Heart right ventricle (tissue), 16 donors: ENCODE measurements around the gene C11orf52. TPM values are rescaled to one million over a fixed set of nuclear protein-coding genes. Genes with fewer than 3 reads are reported as not detected.
"Not testable (repeated sequence)": the region's sequence is repeated elsewhere in the genome, so short reads cannot be mapped to it uniquely, and the experiment has no call there.

ENCODE experiments used
- ATAC-seq, 8 donors: fragments of 200-7000 bp; cut with Tn5 transposase; one replicate each; pipeline ENCODE4 v1.9.1; 2020; ENCODE audit warnings: mild to moderate bottlenecking in 8 of 8, moderate library complexity in 8 of 8, moderate number of reproducible peaks in 1 of 8
- DNase-seq, 2 donors: peaks; one replicate each; pipeline ENCODE4 v3.0.0-alpha.2; 2020
- H3K27ac ChIP-seq, 10 donors: fragments of 200-600 bp; sonication (generic) in 2 of 10; one replicate each; pipeline versions ENCODE4 v1.5.0 to v1.8.0; 2020 to 2022; ENCODE audit warnings: mild to moderate bottlenecking in 3 of 10
- H3K27me3 ChIP-seq, 7 donors: fragments of 200-600 bp; one replicate each; pipeline ENCODE4 v1.8.0; 2021 to 2022; ENCODE audit warnings: mild to moderate bottlenecking in 2 of 7
- H3K36me3 ChIP-seq, 9 donors: fragments of 200-600 bp; sonication (generic) in 1 of 9; one replicate each; pipeline versions ENCODE4 v1.5.0 to v1.8.0; 2020 to 2022; ENCODE audit warnings: mild to moderate bottlenecking in 2 of 9
- H3K4me1 ChIP-seq, 9 donors: fragments of 200-600 bp; sonication (generic) in 1 of 9; one replicate each; pipeline versions ENCODE4 v1.5.0 to v1.8.0; 2020 to 2022; ENCODE audit warnings: mild to moderate bottlenecking in 4 of 9
- H3K4me3 ChIP-seq, 10 donors: fragments of 200-600 bp; sonication (generic) in 2 of 10; one replicate each; pipeline versions ENCODE4 v1.5.0 to v1.8.0; 2020 to 2022; ENCODE audit warnings: mild to moderate bottlenecking in 7 of 10, moderate library complexity in 2 of 10
- H3K9me3 ChIP-seq, 11 donors: fragments of 200-600 bp in 10 of 11; sonication (generic) in 2 of 11; one replicate each; pipeline versions ENCODE4 v1.5.0 to v1.8.0; 2013 to 2022; ENCODE audit warnings: mild to moderate bottlenecking in 2 of 11, control low read depth in 1 of 11, moderate library complexity in 1 of 11
- CTCF ChIP-seq, 9 donors: fragments of 200-600 bp; sonication (generic) in 2 of 9; IDR thresholded peaks; one replicate each; pipeline versions ENCODE4 v1.5.0 to v1.8.0; 2021 to 2022; ENCODE audit warnings: antibody characterized with exemption in 9 of 9, mild to moderate bottlenecking in 5 of 9, moderate library complexity in 1 of 9
- WGBS, 2 donors: extraction: QIAGEN DNeasy Blood & Tissue Kit; methylation state at CpG; one replicate each; pipeline ENCODE4 v1.1.7; 2013; ENCODE audit warnings: inconsistent platforms in 1 of 2; 5-methylcytosine and 5-hydroxymethylcytosine counted together
- intact Hi-C, 10 donors: fragments of 100-400 bp; cut with DNase I; formaldehyde crosslinking; loops; one replicate each; pipeline versions ENCODE4 v1.11.1 to v1.14.2; 2022
- polyA plus RNA-seq, 2 donors: library from polyadenylated mRNA; stranded (reverse); fragments of 200-250 nt; gene quantifications; one replicate each; pipeline ENCODE4 v1.2.3, GENCODE V29; 2013
- total RNA-seq, 10 donors: library from RNA; stranded (reverse); fragmentation: NEBNext Ultra II Directional in 3 of 10; extraction: Animal tissue kit (Norgen Biotek cat#: 25700) in 3 of 10; gene quantifications; one replicate each; pipeline versions ENCODE4 v1.2.1 to v1.2.4, GENCODE V29; 2021 to 2023
- donor health status: Arrhythmogenic right ventricular cardiomyopathy.
- donor health status: ischemic (EF 13 %, LVEDD 7.1; RV severe dilation, severe dysfunction).
- donor health status: healthy with polysubstance abuse.
- donor health status: DM: no; HTN: yes; CAD: no.
- donor health status: DM: no; HTN: no; CAD: no.
- donor health status: ischemic (EF 25% LVEDD 6.9; RV normal size, moderate dysfunction).
- donor health status: ischemic (EF 25% LVEDD 5.7; RV mildly dilated, moderate dysfunction).
- donor health status: healthy.
- donor health status: DM: yes; HTN: yes; CAD: no.
- donor health status: Ischemic cardiomyopathy.
- donor health status: ischemic (EF 35%, LVEDD 5.7; RV mildly dilated, moderate dysfunction).
- donor health status: nonischemic (EF 11% LVEDD 7.7; RV severe dilation, severe dysfunction).
- donor health status: DM: yes; HTN: yes; CAD: no.
- donor health status: PGD.
- donor health status: ischemic (EF 29% LVEDD 5.4; RV normal size, mild dysfunction).
- donor health status: nonischemic (EF 23%, LVEDD 6.1; RV moderate dilation, normal function).

C11orf52 gene
- total and polyA plus RNA-seq, 12 donors, result 0.48 to 4.1 (median 2.1) TPM

- Histone ChIP-seq H3K4me3 (no peak overlapping the region), H3K27me3 (no peaks in the 10 kb centered on the region), H3K27ac (no peak overlapping the region), H3K36me3 (no peaks in the 10 kb centered on the region), H3K9me3 (no peaks in the 10 kb centered on the region), H3K4me1 (peaks cover 2 to 40% (median 22%) of the 10 kb centered on the region in 9 donors)
- no peak for ATAC-seq
- no peak for TF ChIP-seq CTCF (IDR thresholded peaks at IDR 0.05)
- DNase-seq, result no peak
- 72 to 88% methylated on average over 2 of the region's 2 CpGs for WGBS, 2 donors
- intact Hi-C loops, result loop anchor here in 8 of 10 donors (2.0 to 10.0 kb wide), 6 partner anchors 45 to 152 kb away; partner anchors contain the start of genes SDHD (in 2 of the 8) and TIMM8B (in 2 of the 8)
Measured at GRCh38 chr11:111932611-111932950, 13.9 kb downstream of the C11orf52 start.

- not testable (repeated sequence) for H3K27ac ChIP-seq, ATAC-seq, DNase-seq, H3K36me3 ChIP-seq, H3K27me3 ChIP-seq, H3K4me3 ChIP-seq, H3K9me3 ChIP-seq
- peaks cover 2 to 45% (median 27%) of the 10 kb centered on the region in 9 donors for H3K4me1 ChIP-seq
- intact Hi-C loops, result loop anchor here in 8 of 10 donors (2.0 to 10.0 kb wide), 6 partner anchors 44 to 152 kb away; partner anchors contain the start of genes SDHD (in 2 of the 8) and TIMM8B (in 2 of the 8)
- WGBS, 2 donors, result 93 to 96% methylated on average over 14 of the region's 14 CpGs
Measured at GRCh38 chr11:111933176-111933575, 14.5 kb downstream of the C11orf52 start.

GRCh38 chr11:111933872-111934271, 15.2 kb downstream of the C11orf52 start:
- DNase-seq (no peak), ATAC-seq (no peak)
- intact Hi-C loops, result loop anchor here in 8 of 10 donors (2.0 to 10.0 kb wide), 6 partner anchors 43 to 151 kb away; partner anchors contain the start of genes SDHD (in 2 of the 8) and TIMM8B (in 2 of the 8)
- Histone ChIP-seq H3K27ac (peak overlapping the region in 1 of 10 donors; percentile 7), H3K4me1 (peaks cover 2 to 52% (median 34%) of the 10 kb centered on the region in 9 donors), H3K36me3 (no peaks in the 10 kb centered on the region), H3K9me3 (no peaks in the 10 kb centered on the region), H3K27me3 (no peaks in the 10 kb centered on the region), H3K4me3 (no peak overlapping the region)
- TF ChIP-seq CTCF (IDR thresholded peaks at IDR 0.05), result no peak
- WGBS, 2 donors, result 52 to 67% methylated on average over 1 of the region's 1 CpG

GRCh38 chr11:111934306-111934705, 15.6 kb downstream of the C11orf52 start:
- Histone ChIP-seq H3K27ac (peak overlapping the region in 1 of 10 donors; percentile 7), H3K27me3 (no peaks in the 10 kb centered on the region), H3K9me3 (no peaks in the 10 kb centered on the region), H3K36me3 (no peaks in the 10 kb centered on the region), H3K4me1 (peaks cover 2 to 56% (median 37%) of the 10 kb centered on the region in 9 donors), H3K4me3 (no peak overlapping the region)
- TF ChIP-seq CTCF (IDR thresholded peaks at IDR 0.05), result no peak
- intact Hi-C loops, result loop anchor here in 7 of 10 donors (5.0 to 10.0 kb wide), 5 partner anchors 43 to 150 kb away; partner anchors contain the start of genes SDHD (in 2 of the 7) and TIMM8B (in 2 of the 7)
- DNase-seq (no peak), ATAC-seq (no peak)
- WGBS, 2 donors, result 92 to 96% methylated on average over 1 of the region's 1 CpG
